DOHH2 (cell line): Measurements from ENCODE around the gene ABCF1.

Experiments
- EZH2phosphoT487 ChIP-seq: fragments of 200-600 bp; sonication (generic); IDR thresholded peaks from 2 replicates; pipeline ENCODE4 v1.6.1; 2017; ENCODE audit warnings: borderline replicate concordance, mild to moderate bottlenecking, antibody characterized with exemption, low read length, moderate library complexity, mixed read lengths
- TF ChIP-seq, protein P1 (sequence below): fragments of 200-600 bp; sonication (generic); IDR thresholded peaks from one replicate; pipeline ENCODE4 v1.5.1; 2014; ENCODE audit warnings: antibody characterized with exemption, mild to moderate bottlenecking, low read depth, low read length; ENCODE audit not compliant: poor library complexity, severe bottlenecking

GRCh38 chr6:30537931-30538330, 33.3 kb upstream of the ABCF1 start:
- no peak for TF ChIP-seq EZH2phosphoT487
- TF ChIP-seq, protein P1, sequence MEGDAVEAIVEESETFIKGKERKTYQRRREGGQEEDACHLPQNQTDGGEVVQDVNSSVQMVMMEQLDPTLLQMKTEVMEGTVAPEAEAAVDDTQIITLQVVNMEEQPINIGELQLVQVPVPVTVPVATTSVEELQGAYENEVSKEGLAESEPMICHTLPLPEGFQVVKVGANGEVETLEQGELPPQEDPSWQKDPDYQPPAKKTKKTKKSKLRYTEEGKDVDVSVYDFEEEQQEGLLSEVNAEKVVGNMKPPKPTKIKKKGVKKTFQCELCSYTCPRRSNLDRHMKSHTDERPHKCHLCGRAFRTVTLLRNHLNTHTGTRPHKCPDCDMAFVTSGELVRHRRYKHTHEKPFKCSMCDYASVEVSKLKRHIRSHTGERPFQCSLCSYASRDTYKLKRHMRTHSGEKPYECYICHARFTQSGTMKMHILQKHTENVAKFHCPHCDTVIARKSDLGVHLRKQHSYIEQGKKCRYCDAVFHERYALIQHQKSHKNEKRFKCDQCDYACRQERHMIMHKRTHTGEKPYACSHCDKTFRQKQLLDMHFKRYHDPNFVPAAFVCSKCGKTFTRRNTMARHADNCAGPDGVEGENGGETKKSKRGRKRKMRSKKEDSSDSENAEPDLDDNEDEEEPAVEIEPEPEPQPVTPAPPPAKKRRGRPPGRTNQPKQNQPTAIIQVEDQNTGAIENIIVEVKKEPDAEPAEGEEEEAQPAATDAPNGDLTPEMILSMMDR: no peak
